ENCODE measurements around the gene CYFIP2.

The CYFIP2 gene

DNA sequence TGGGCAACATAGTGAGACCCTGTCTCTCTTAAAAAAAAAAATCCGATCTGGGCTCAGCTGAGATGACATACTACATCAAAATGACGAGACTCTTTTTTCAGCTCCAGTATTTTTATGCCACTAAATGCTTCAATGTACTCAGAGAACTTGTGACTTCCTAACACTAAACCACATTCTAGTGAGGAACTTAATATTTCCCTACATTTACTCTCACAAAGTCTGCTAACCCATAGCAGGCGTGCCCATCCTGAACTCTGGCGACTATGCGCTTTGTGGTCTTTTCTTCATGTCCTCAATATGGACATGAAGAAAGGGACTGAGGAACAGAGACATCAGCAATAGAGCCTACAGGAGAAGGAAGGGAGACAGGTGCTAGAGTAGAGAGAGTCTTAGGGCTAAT is 44.0 kb upstream of the CYFIP2 start:
- ChIA-PET POLR2A (no interaction called here), CTCF (no interaction called here)
- TF ChIP-seq SUZ12 (IDR thresholded peaks at IDR 0.05) (no peak), L3MBTL2 (conservative IDR thresholded peaks at IDR 0.05) (no peak), ZNF384 (IDR thresholded peaks at IDR 0.05) (no peak), SP1 (IDR thresholded peaks at IDR 0.05) (no peak), ELF4 (IDR thresholded peaks at IDR 0.05) (no peak), BHLHE40 (IDR thresholded peaks at IDR 0.05; ENCODE audit: borderline replicate concordance) (no peak), FOXK2 (IDR thresholded peaks at IDR 0.05) (no peak), NFRKB (IDR thresholded peaks at IDR 0.05) (no peak), HDGF (IDR thresholded peaks at IDR 0.05; ENCODE audit: borderline replicate concordance) (no peak), LEF1 (IDR thresholded peaks at IDR 0.05; ENCODE audit: borderline replicate concordance) (no peak), FOXA1 (IDR thresholded peaks at IDR 0.05) (no peak), ARNT (IDR thresholded peaks at IDR 0.05) (no peak), CTBP1 (IDR thresholded peaks at IDR 0.05; ENCODE audit: borderline replicate concordance) (no peak), TARDBP (IDR thresholded peaks at IDR 0.05) (no peak), FOXM1 (IDR thresholded peaks at IDR 0.05; ENCODE audit: borderline replicate concordance) (no peak)
- TF ChIP-seq, protein P1, sequence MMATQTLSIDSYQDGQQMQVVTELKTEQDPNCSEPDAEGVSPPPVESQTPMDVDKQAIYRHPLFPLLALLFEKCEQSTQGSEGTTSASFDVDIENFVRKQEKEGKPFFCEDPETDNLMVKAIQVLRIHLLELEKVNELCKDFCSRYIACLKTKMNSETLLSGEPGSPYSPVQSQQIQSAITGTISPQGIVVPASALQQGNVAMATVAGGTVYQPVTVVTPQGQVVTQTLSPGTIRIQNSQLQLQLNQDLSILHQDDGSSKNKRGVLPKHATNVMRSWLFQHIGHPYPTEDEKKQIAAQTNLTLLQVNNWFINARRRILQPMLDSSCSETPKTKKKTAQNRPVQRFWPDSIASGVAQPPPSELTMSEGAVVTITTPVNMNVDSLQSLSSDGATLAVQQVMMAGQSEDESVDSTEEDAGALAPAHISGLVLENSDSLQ (IDR thresholded peaks at IDR 0.05), result no peak
- DNase-seq (ENCODE audit: extremely low spot score), result no peak

DNA sequence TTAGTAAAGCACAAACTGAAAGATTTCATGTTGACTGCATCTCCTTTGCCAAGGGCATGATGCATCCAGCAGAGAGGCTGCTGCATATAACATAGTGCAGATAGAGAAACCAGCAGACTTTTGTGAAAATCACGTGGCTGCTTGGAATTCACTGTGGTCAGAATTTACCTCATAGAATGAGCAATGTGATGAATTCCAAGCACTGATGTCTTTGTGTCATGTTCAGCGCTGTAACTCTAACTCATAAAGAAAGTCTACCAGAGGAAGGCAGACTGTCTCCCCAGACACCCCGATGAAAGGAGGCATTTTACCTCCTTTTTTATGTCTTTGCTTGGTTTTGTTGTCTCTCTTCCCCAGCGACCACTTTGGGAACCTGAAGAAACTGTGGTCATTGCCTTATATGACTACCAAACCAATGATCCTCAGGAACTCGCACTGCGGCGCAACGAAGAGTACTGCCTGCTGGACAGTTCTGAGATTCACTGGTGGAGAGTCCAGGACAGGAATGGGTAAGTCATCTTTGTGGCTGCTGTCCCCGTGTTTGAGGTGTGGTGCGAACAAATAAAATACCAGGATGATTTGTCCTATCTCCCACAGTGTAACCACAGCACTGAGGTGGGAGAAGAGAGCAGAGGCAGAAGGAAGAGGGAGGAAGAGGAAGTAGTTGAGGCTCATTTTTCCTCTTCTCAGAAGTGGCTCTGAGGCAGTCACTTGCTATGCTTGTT is 43.3 kb upstream of the CYFIP2 start:
- POLR2A ChIA-PET, result no interaction called here
- DNase-seq (ENCODE audit: extremely low spot score), result no peak
- CTCF ChIA-PET, result no interaction called here
- no peak for TF ChIP-seq SUZ12 (IDR thresholded peaks at IDR 0.05)
- TF ChIP-seq ARNT (IDR thresholded peaks at IDR 0.05), result no peak
- TF ChIP-seq HDGF (IDR thresholded peaks at IDR 0.05; ENCODE audit: borderline replicate concordance), result no peak

DNA sequence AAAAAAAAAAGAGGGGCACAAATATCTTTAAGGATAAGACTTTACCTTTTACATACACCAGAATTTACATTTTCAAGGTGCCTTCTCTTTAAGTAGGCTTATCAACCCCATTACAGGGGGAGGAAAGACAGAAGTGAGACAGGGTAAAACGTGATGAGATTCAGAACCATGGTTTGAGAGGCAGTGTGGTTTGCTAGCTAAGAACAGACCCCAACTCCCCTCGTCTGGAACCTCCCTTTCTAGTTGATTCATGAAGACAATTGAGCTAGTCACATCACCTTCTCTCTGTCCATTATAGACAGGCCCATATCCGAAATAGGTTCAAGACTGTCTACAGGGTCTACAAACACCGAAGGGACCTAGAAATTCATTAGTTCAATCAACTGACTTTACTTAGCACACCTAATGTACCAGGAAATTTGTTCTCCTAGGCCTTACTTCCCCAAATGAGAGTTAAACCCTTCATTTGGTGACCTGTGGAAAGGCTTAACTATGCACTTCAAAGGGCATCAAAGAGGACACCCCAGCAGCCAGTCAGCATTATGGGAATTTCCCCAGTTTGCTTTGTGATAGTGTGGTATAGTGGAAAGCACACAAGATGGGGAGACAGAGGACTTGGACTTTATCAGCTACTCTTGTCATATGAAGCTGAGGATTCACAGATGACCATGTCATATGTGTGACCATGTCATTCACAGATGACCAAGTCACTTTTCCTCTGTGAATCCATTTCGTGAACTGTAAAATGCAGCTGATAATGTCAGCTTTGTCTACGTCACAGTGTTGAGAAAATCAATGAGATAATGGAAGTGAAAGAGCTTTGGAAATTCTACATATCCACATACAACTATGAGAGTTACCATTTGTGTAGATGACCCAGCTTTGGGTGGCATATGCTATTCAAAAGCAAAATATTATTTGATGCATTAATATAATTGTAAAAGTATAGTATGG is 40.2 kb upstream of the CYFIP2 start:
- TF ChIP-seq SUZ12 (IDR thresholded peaks at IDR 0.05) (no peak), FOXA1 (IDR thresholded peaks at IDR 0.05) (no peak), FOXK2 (IDR thresholded peaks at IDR 0.05) (no peak), ARNT (IDR thresholded peaks at IDR 0.05) (no peak), ELF4 (IDR thresholded peaks at IDR 0.05) (no peak), HDGF (IDR thresholded peaks at IDR 0.05; ENCODE audit: borderline replicate concordance) (no peak), BHLHE40 (IDR thresholded peaks at IDR 0.05; ENCODE audit: borderline replicate concordance) (no peak), LEF1 (IDR thresholded peaks at IDR 0.05; ENCODE audit: borderline replicate concordance) (no peak), NFRKB (IDR thresholded peaks at IDR 0.05) (no peak), CTBP1 (IDR thresholded peaks at IDR 0.05; ENCODE audit: borderline replicate concordance) (no peak), SP1 (IDR thresholded peaks at IDR 0.05) (no peak), TARDBP (IDR thresholded peaks at IDR 0.05) (no peak), L3MBTL2 (conservative IDR thresholded peaks at IDR 0.05) (no peak), FOXM1 (IDR thresholded peaks at IDR 0.05; ENCODE audit: borderline replicate concordance) (no peak), ZNF384 (IDR thresholded peaks at IDR 0.05) (no peak)
- TF ChIP-seq, protein P1 (IDR thresholded peaks at IDR 0.05), result no peak
- DNase-seq (ENCODE audit: extremely low spot score), result no peak
- ChIA-PET CTCF (no interaction called here), POLR2A (no interaction called here)

DNA sequence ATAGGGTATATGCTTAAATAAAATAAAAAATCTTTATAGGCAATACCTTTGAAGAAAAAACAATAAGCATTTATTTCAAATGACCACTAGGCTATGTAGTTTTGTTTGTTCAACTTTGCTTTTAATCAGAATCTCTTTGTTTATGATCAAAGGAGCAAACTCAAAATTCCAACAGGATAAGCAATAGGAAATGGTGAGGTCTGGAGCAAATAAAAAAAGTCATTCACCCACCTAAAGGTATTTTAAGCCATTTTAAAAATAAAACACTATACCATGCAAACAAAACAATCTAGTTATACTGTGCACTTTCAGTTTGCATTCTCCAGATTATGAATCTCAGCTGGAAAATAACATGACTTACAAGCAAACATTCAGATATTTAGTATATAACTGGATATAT is 35.3 kb upstream of the CYFIP2 start:
- CTCF ChIA-PET, result no interaction called here
- no peak for TF ChIP-seq FOXA1 (IDR thresholded peaks at IDR 0.05)
- TF ChIP-seq FOXK2 (IDR thresholded peaks at IDR 0.05), result no peak
- TF ChIP-seq SP1 (IDR thresholded peaks at IDR 0.05), result no peak
- no peak for TF ChIP-seq FOXM1 (IDR thresholded peaks at IDR 0.05; ENCODE audit: borderline replicate concordance)
- no peak for TF ChIP-seq L3MBTL2 (conservative IDR thresholded peaks at IDR 0.05)
- no peak for TF ChIP-seq ARNT (IDR thresholded peaks at IDR 0.05)
- no peak for TF ChIP-seq ELF4 (IDR thresholded peaks at IDR 0.05)
- TF ChIP-seq LEF1 (IDR thresholded peaks at IDR 0.05; ENCODE audit: borderline replicate concordance), result no peak
- no peak for TF ChIP-seq SUZ12 (IDR thresholded peaks at IDR 0.05)
- no peak for DNase-seq (ENCODE audit: extremely low spot score)
- POLR2A ChIA-PET, result interaction anchor here (1.0 kb wide), 1 partner anchor 88 kb away, joined by 4 read pairs; the partner anchor contains the start of gene MED7

GRCh38 chr5:157232706-157233105 is 33.2 kb upstream of the CYFIP2 start:
- ChIA-PET CTCF (no interaction called here), POLR2A (no interaction called here)
- no peak for DNase-seq (ENCODE audit: extremely low spot score)
- no peak for TF ChIP-seq CTBP1 (IDR thresholded peaks at IDR 0.05; ENCODE audit: borderline replicate concordance)
- TF ChIP-seq FOXK2 (IDR thresholded peaks at IDR 0.05), result no peak
- no peak for TF ChIP-seq ARNT (IDR thresholded peaks at IDR 0.05)
- TF ChIP-seq, protein P1 (IDR thresholded peaks at IDR 0.05), result no peak
- TF ChIP-seq LEF1 (IDR thresholded peaks at IDR 0.05; ENCODE audit: borderline replicate concordance), result no peak
- no peak for TF ChIP-seq FOXM1 (IDR thresholded peaks at IDR 0.05; ENCODE audit: borderline replicate concordance)
- no peak for TF ChIP-seq ELF4 (IDR thresholded peaks at IDR 0.05)
- no peak for TF ChIP-seq NFRKB (IDR thresholded peaks at IDR 0.05)
- TF ChIP-seq L3MBTL2 (conservative IDR thresholded peaks at IDR 0.05), result no peak
- TF ChIP-seq ZNF384 (IDR thresholded peaks at IDR 0.05), result no peak

Measured in HEK293T (cell line).